Parathyroid adenoma (tissue), 2 donors: ENCODE results near the gene IFITM10.
A peak's percentile ranks its signal among the peaks of the same experiment; 100 is the strongest.

Source experiments
- H2AFZ ChIP-seq: fragments of 300-600 bp; sonication (generic); one replicate; pipeline ENCODE4 v1.7.0; 2017; ENCODE audit warnings: antibody characterized with exemption, mild to moderate bottlenecking
- H3K27ac ChIP-seq: fragments of 300-600 bp; sonication (generic); one replicate; pipeline ENCODE4 v1.7.0; 2017
- H3K27me3 ChIP-seq: fragments of 300-600 bp; sonication (generic); one replicate; pipeline ENCODE4 v1.7.0; 2017; ENCODE audit warnings: low read length; ENCODE audit not compliant: control insufficient read depth, insufficient read depth
- H3K36me3 ChIP-seq: fragments of 300-600 bp; sonication (generic); one replicate; pipeline ENCODE4 v1.7.0; 2017; ENCODE audit warnings: low read length; ENCODE audit not compliant: control insufficient read depth, insufficient read depth
- H3K4me1 ChIP-seq: fragments of 300-600 bp; sonication (generic); one replicate; pipeline ENCODE4 v1.7.0; 2017; ENCODE audit warnings: control low read depth
- H3K4me2 ChIP-seq: fragments of 300-600 bp; sonication (generic); one replicate; pipeline ENCODE4 v1.7.0; 2017; ENCODE audit warnings: low read length
- H3K4me3 ChIP-seq: fragments of 300-600 bp; sonication (generic); one replicate; pipeline ENCODE4 v1.7.0; 2017; ENCODE audit warnings: low read depth, low read length
- H3K79me2 ChIP-seq: fragments of 300-600 bp; sonication (generic); one replicate; pipeline ENCODE4 v1.7.0; 2017; ENCODE audit warnings: control low read depth
- H3K9ac ChIP-seq: fragments of 300-600 bp; sonication (generic); one replicate; pipeline ENCODE4 v1.7.0; 2017; ENCODE audit warnings: mild to moderate bottlenecking
- H3K9me3 ChIP-seq: fragments of 300-600 bp; sonication (generic); one replicate; pipeline ENCODE4 v1.7.0; 2017; ENCODE audit warnings: low read length; ENCODE audit not compliant: control insufficient read depth
- TF ChIP-seq, protein P1 (sequence below): fragments of 300-600 bp; sonication (generic); IDR thresholded peaks from one replicate; pipeline ENCODE4 v1.7.0; 2017; ENCODE audit warnings: antibody characterized with exemption, mild to moderate bottlenecking
- donor health status: primary hyperparathyroidism.

The IFITM10 gene

DNA sequence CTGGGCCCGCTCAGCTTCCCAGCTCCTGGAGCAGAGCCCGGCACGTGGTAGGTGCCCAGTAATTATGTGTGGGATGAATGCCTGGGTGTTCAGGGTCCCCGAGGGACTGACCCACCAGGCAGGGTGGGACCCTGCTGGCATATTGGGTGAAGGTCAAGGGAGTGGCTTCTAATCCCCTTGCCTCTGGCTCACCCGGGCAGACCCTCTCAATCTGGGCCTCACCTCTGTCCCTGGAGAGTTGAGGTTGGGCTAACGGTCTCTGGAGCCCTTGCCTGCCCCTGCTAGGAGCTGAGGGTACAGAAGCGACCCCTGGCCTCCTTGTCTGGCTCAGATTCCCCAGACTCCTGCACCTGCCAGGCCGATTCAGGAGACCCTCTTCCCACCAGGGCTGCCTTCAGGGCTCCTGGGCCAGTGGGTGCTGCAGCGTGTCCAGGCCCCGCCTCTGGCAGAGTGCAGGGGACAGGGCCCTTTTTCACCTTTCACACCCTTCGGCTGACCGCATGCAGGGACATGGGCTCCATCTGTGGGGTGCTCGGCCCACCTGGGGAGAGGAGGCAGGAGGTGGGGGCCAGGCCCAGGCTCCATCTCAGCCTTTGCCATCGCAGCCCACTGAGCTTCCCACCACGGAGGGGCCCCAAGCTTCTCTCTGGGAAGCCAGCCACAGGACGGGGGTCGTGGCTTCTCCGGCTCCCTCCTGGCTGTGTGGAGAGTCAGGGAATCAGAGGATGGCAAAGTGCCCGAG lies 17.2 kb upstream of the IFITM10 start:
- Histone ChIP-seq H3K9ac (no peak overlapping the region), H3K4me3 (no peak overlapping the region), H2AFZ (no peak overlapping the region), H3K4me2 (no peak overlapping the region), H3K27ac (no peak overlapping the region), H3K36me3 (no peaks in the 10 kb centered on the region), H3K79me2 (no peaks in the 10 kb centered on the region), H3K9me3 (no peaks in the 10 kb centered on the region), H3K27me3 (no peaks in the 10 kb centered on the region), H3K4me1 (no peaks in the 10 kb centered on the region)
- TF ChIP-seq, protein P1, sequence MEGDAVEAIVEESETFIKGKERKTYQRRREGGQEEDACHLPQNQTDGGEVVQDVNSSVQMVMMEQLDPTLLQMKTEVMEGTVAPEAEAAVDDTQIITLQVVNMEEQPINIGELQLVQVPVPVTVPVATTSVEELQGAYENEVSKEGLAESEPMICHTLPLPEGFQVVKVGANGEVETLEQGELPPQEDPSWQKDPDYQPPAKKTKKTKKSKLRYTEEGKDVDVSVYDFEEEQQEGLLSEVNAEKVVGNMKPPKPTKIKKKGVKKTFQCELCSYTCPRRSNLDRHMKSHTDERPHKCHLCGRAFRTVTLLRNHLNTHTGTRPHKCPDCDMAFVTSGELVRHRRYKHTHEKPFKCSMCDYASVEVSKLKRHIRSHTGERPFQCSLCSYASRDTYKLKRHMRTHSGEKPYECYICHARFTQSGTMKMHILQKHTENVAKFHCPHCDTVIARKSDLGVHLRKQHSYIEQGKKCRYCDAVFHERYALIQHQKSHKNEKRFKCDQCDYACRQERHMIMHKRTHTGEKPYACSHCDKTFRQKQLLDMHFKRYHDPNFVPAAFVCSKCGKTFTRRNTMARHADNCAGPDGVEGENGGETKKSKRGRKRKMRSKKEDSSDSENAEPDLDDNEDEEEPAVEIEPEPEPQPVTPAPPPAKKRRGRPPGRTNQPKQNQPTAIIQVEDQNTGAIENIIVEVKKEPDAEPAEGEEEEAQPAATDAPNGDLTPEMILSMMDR: no peak

DNA sequence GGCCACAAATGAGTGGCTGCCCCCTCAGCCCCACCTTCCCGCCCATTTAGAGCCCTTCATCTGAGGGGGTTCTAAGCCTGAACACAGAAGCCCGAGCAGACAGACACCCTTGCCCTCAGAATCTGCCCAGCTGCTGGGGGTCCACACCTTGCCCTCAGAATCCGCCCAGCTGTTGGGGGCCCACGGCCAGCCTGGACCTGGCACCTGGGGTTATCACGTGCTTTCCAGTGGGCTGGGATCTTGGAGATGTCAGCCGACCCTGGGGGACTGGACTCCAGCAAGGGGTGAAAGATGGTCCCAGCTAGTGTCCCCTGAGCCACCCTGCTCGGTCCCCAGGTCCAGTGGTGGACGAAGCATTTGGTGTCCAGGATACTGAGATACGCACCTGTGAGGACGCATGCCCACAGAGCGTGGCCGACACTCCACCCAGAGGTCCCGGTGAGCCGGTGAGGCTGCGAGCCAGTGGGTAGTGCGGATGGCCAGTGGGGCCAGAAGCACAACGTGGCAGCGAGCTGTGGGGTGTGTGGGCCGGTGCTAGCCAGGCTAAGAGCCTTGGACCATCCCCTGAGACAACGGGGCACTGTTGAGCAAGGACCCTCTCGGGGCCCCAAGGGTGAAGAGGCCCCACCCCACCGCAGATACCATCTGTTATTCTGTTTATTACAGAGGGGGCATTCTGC lies 16.5 kb upstream of the IFITM10 start:
- Histone ChIP-seq H3K4me2 (no peak overlapping the region), H3K36me3 (no peaks in the 10 kb centered on the region), H3K79me2 (no peaks in the 10 kb centered on the region), H3K9me3 (no peaks in the 10 kb centered on the region), H3K4me3 (no peak overlapping the region), H3K4me1 (no peaks in the 10 kb centered on the region), H3K27ac (no peak overlapping the region), H3K27me3 (no peaks in the 10 kb centered on the region), H2AFZ (no peak overlapping the region), H3K9ac (no peak overlapping the region)
- TF ChIP-seq, protein P1: no peak

DNA sequence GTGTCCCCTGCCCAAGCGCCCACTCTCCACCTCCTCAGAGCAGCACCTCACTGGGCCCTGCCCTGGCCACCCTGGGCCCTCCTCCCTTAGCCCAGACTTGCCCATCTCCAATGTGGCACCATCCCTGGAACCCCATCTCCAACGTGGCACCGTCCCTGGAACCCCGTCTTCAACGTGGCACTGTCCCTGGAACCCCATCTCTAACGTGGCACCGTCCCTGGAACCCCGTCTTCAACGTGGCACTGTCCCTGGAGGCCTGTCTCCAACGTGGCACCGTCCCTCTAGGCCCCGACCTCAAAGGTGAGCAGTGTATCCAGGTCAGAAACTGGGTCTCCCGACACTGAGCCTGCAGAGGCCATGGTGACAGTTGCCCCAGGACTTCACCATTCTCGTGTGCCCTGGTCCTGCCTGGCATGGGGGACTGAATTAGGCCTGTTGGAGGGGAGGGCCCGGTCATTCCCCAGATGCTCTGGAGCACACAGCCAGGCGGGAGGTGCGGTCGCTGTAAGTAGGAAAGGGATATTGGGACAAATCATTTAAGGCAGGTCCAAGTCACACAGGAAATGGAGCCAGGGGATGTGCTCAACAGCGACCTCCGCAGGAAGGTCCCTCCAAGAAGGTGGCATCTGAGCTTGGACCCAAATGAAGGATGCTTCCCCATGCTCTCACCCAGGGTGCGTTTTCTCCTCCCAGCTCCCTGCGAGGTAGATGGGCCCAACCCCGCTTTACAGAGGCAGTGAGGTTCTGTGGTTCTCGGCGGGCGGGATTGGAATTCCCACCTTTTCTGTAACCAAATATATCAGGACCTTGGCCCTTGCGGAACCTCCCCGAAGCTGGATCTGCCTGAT lies 15.7 kb upstream of the IFITM10 start:
- no peak overlapping the region for H3K9ac ChIP-seq
- no peaks in the 10 kb centered on the region for H3K36me3 ChIP-seq
- no peaks in the 10 kb centered on the region for H3K9me3 ChIP-seq
- H3K4me3 ChIP-seq: no peak overlapping the region
- H3K79me2 ChIP-seq: no peaks in the 10 kb centered on the region
- TF ChIP-seq, protein P1: no peak
- no peak overlapping the region for H3K27ac ChIP-seq
- H3K4me1 ChIP-seq: no peaks in the 10 kb centered on the region
- H3K4me2 ChIP-seq: no peak overlapping the region
- no peaks in the 10 kb centered on the region for H3K27me3 ChIP-seq
- H2AFZ ChIP-seq: no peak overlapping the region

DNA sequence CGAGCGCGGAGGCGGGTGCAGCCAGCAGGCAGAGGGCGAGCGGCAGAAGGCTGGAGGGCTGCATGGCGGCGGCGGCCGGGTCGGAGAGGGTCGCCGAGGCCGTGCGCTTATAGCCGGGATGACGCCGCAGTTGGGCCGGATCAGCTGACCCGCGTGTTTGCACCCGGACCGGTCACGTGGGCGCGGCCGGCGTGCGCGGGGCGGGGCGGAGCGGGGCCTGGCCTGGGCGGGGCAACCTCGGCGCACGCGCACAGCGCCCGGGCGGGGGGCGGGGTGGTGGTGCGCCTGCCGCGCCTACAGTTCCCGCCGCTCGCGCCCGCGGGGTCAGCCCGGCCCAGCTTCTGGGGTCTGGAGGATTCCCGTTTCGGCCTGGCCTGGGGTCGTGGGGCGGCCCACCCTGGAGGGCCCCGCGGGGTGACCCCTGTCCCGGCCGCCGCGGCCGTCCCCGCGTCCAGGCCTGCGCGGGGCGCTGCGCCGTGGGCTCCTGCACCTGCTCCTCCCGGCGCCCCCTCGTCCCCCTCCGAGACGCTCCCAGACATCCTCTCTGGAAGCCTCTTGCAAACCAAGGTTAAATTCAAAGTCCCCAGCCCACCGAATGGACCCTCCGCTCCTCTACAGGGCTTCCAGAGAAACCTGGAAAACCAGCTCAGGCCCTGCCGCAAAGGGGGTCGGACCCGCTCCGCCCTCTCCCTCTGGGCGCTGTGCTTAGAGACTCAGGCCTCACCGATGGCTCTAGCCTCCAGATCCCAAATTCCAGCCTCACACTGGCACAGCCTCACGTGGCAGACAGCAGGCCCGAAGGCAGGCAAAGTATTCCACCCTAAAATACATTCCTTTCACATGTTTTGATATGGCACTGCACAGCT lies 13.6 kb upstream of the IFITM10 start, which contains the start of gene CTSD:
TSS of gene CTSD (minus strand) at position 132 of the 866 bp plus-strand sequence. CDS start at position 64, 68 bp downstream.
- no peaks in the 10 kb centered on the region for H3K27me3 ChIP-seq
- H3K36me3 ChIP-seq: no peaks in the 10 kb centered on the region
- TF ChIP-seq, protein P1: no peak
- H3K4me2 ChIP-seq: peak within 1 kb of the TSS; percentile 85
- H3K9ac ChIP-seq: peak within 1 kb of the TSS; percentile 63
- no peaks in the 10 kb centered on the region for H3K4me1 ChIP-seq
- H3K4me3 ChIP-seq: peak within 1 kb of the TSS; percentile 73
- H3K27ac ChIP-seq: peak within 1 kb of the TSS; percentile 49
- no peaks in the 10 kb centered on the region for H3K9me3 ChIP-seq
- peak within 1 kb of the TSS; percentile 86 for H2AFZ ChIP-seq
- no peaks in the 10 kb centered on the region for H3K79me2 ChIP-seq
